Small intestine (tissue), 7 donors: Measurements from ENCODE around the gene SPTLC2. TPM values are rescaled to one million over a fixed set of nuclear protein-coding genes. Genes with fewer than 3 reads are reported as not detected.
A peak's percentile ranks its signal among the peaks of the same experiment; 100 is the strongest.

Experiments used
- DNase-seq, 2 donors: peaks; one replicate each; pipeline versions ENCODE4 v3.0.0 to v3.0.0-alpha.2; 2013
- FAIRE-seq: peaks from 2 replicates; lab custom pipeline; 2012; peaks lifted over from hg19 to GRCh38; lab: Jason Lieb, UNC
- H3K27ac ChIP-seq, 3 donors: one replicate each; pipeline ENCODE4 v1.5.1; 2013; ENCODE audit warnings: low read length in 2 of 3, mild to moderate bottlenecking in 2 of 3, control low read depth in 1 of 3, inconsistent platforms in 1 of 3, low read depth in 1 of 3, moderate library complexity in 1 of 3
- H3K27me3 ChIP-seq, 3 donors: one replicate each; pipeline ENCODE4 v1.6.1; 2013; ENCODE audit warnings: low read length in 3 of 3, inconsistent platforms in 1 of 3; ENCODE audit not compliant: control insufficient read depth in 3 of 3, insufficient read depth in 3 of 3
- H3K36me3 ChIP-seq, 3 donors: one replicate each; pipeline ENCODE4 v1.6.1; 2013; ENCODE audit warnings: low read length in 3 of 3, inconsistent platforms in 1 of 3, low read depth in 1 of 3, mild to moderate bottlenecking in 1 of 3, moderate library complexity in 1 of 3; ENCODE audit not compliant: control insufficient read depth in 3 of 3, insufficient read depth in 2 of 3
- H3K4me1 ChIP-seq, 3 donors: one replicate each; pipeline ENCODE4 v1.6.1; 2013; ENCODE audit warnings: low read length in 2 of 3, inconsistent platforms in 1 of 3, low read depth in 1 of 3, mild to moderate bottlenecking in 1 of 3, moderate library complexity in 1 of 3; ENCODE audit not compliant: control insufficient read depth in 3 of 3, insufficient read depth in 2 of 3
- H3K4me3 ChIP-seq, 3 donors: one replicate each; pipeline ENCODE4 v1.5.1; 2013; ENCODE audit warnings: low read length in 3 of 3, control low read depth in 1 of 3, inconsistent platforms in 1 of 3, low read depth in 1 of 3, mild to moderate bottlenecking in 1 of 3, moderate library complexity in 1 of 3
- H3K9me3 ChIP-seq, 2 donors: one replicate each; pipeline ENCODE4 v1.6.1; 2013; ENCODE audit warnings: low read depth in 1 of 2, low read length in 1 of 2; ENCODE audit not compliant: control insufficient read depth in 2 of 2, insufficient read depth in 1 of 2
- WGBS, 3 donors: extraction: QIAGEN DNeasy Blood & Tissue Kit; methylation state at CpG; one replicate each; pipeline ENCODE4 v1.1.7; 2013; 5-methylcytosine and 5-hydroxymethylcytosine counted together
- polyA plus RNA-seq, 4 donors: library from polyadenylated mRNA; stranded (reverse) in 3 of 4; unstranded in 1 of 4; fragments of 200-250 nt in 3 of 4; fragments of 120-200 nt in 1 of 4; gene quantifications; one replicate each; pipeline versions ENCODE4 v1.2.1 to v1.2.3, GENCODE V29; 2013
- donor health status: healthy with polysubstance abuse.
- donor health status: control.
- donor health status: control.
- donor health status: Bipolar disorder and iron deficiency.
- donor health status: healthy.

SPTLC2 gene
- polyA plus RNA-seq, 4 donors = 5.9 to 27.5 (median 15.2) TPM

- Histone ChIP-seq H3K27me3 (no peaks in the 10 kb centered on the region), H3K36me3 (peaks cover 0 to 3% (median 0%) of the 10 kb centered on the region in 3 donors), H3K4me1 (peaks cover 2 to 17% (median 12%) of the 10 kb centered on the region in 3 donors), H3K27ac (peak overlapping the region in 1 of 3 donors; percentile 32), H3K4me3 (no peak overlapping the region), H3K9me3 (no peaks in the 10 kb centered on the region)
- no peak for FAIRE-seq
- 50 to 61% (median 52%) methylated on average over 9 of the region's 9 CpGs for WGBS, 3 donors
- no peak for DNase-seq
Measured at GRCh38 chr14:77607741-77608302, 8.6 kb downstream of the SPTLC2 start.

DNA sequence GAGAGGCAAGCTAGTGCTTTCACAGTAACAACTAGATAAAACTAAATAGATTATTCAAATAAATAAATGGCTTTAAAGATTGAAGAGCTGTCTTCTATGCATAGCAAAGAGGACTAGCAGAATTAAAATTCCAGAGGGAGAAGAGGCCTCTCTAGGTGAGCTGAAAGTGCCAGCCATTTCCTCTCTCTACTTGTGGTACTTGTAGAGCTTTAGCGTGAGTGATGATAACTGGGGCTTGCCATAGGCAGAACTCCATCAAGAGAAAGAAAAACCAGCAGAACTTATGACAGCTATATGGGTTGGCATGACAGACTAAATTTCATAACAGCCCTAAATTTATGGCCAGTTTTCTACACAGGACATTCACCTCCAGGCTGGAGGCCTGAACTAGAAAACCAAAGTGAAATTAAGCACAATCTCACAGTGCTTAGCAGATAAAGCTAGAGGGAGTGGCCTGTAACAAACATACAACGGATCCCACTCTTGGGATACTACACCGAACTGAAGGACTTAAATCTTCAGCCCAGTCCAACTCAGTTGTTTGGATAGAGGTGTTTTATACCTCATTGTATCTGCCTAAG is 11.0 kb downstream of the SPTLC2 start:
- Histone ChIP-seq H3K27ac (peak overlapping the region; percentile 37 to 68 (median 58)), H3K27me3 (no peaks in the 10 kb centered on the region), H3K36me3 (peaks cover 0 to under 1% (median 0%) of the 10 kb centered on the region in 3 donors), H3K9me3 (peaks cover 0 to 6% of the 10 kb centered on the region in 2 donors), H3K4me3 (no peak overlapping the region), H3K4me1 (peaks cover 2 to 17% (median 10%) of the 10 kb centered on the region in 3 donors)
- 10 to 38% (median 20%) methylated on average over 3 of the region's 3 CpGs for WGBS, 3 donors
- DNase-seq (peak; percentile 39 to 59), FAIRE-seq (no peak)

- H3K4me3 ChIP-seq = no peak overlapping the region
- no peaks in the 10 kb centered on the region for H3K36me3 ChIP-seq
- H3K27ac ChIP-seq = no peak overlapping the region
- DNase-seq (peak in 1 of 2 donors; percentile 38), FAIRE-seq (no peak)
- H3K27me3 ChIP-seq = no peaks in the 10 kb centered on the region
- WGBS, 3 donors = 37 to 47% (median 38%) methylated on average over 8 of the region's 8 CpGs
- H3K4me1 ChIP-seq = peaks cover 6 to 22% (median 18%) of the 10 kb centered on the region in 3 donors
- H3K9me3 ChIP-seq = peaks cover 0 to 6% of the 10 kb centered on the region in 2 donors
Measured at GRCh38 chr14:77603654-77604255, 12.7 kb downstream of the SPTLC2 start.

DNA sequence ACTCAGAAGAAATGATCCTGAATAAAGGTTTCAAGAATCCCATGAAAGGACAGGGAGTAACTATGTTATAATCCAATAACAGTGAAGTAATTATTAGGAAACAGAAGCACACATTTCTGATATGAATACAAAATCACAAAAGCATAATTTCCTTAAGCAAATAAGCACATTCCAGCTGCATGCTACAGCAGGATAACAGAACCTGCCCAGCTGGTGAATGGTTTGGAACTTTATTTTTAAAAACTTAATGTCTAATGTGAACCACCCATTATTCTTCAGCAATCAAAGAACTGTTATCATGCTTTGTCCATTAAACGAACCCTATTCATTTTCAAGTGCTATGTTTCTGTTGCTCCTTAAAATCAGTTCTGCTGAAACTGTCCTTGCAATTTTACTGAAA is 13.4 kb downstream of the SPTLC2 start:
- 46 to 48% (median 48%) methylated on average over 1 of the region's 1 CpG for WGBS, 3 donors
- Histone ChIP-seq H3K36me3 (no peaks in the 10 kb centered on the region), H3K4me3 (no peak overlapping the region), H3K27ac (no peak overlapping the region), H3K27me3 (no peaks in the 10 kb centered on the region), H3K4me1 (peaks cover 8 to 23% (median 22%) of the 10 kb centered on the region in 3 donors), H3K9me3 (peaks cover 0 to 6% of the 10 kb centered on the region in 2 donors)
- FAIRE-seq (no peak), DNase-seq (no peak)

GRCh38 chr14:77601846-77602619 is 14.4 kb downstream of the SPTLC2 start:
- H3K4me1 ChIP-seq = peaks cover 6 to 23% (median 22%) of the 10 kb centered on the region in 3 donors
- 94 to 95% (median 94%) methylated on average over 12 of the region's 12 CpGs for WGBS, 3 donors
- FAIRE-seq = no peak

DNA sequence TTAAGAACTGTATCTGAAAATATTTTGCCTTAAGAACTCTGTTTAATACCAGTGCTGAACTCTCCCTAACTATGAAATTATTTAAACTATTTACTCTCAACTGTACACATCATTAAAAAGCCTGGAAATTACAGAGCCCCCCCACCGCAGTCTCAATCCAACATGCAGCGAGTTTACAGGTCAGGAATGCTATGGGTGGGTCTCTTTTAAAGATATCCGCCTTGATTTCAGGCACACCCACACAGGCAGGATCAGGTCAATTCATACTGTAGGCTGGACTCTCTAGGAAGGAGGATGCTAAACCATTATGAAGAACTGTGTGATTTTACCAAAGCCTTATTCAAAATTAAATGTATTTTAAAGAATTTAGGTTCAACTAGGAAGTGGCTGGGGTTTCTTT is 16.5 kb downstream of the SPTLC2 start:
- peaks cover 0 to 6% of the 10 kb centered on the region in 2 donors for H3K9me3 ChIP-seq
- peak; percentile 38 to 73 for DNase-seq
- H3K36me3 ChIP-seq = peaks cover 0 to 10% (median 2%) of the 10 kb centered on the region in 3 donors
- 17 to 37% (median 34%) methylated on average over 3 of the region's 3 CpGs for WGBS, 3 donors
- no peaks in the 10 kb centered on the region for H3K27me3 ChIP-seq
- no peak overlapping the region for H3K27ac ChIP-seq
- FAIRE-seq = no peak
- H3K4me3 ChIP-seq = no peak overlapping the region
- H3K4me1 ChIP-seq = peaks cover 6 to 19% (median 8%) of the 10 kb centered on the region in 3 donors

More at GRCh38 chr14:77601846-77602619, 14.4 kb downstream of the SPTLC2 start:
- Histone ChIP-seq H3K9me3 (peaks cover 0 to 6% of the 10 kb centered on the region in 2 donors), H3K27ac (no peak overlapping the region), H3K4me3 (no peak overlapping the region), H3K36me3 (no peaks in the 10 kb centered on the region), H3K27me3 (no peaks in the 10 kb centered on the region)
- no peak for DNase-seq

- DNase-seq = peak in 1 of 2 donors; percentile 64
- peak overlapping the region in 2 of 3 donors; percentile 28 to 74 for H3K27ac ChIP-seq
- 18 to 38% (median 27%) methylated on average over 4 of the region's 4 CpGs for WGBS, 3 donors
Measured at GRCh38 chr14:77598366-77599070, 17.9 kb downstream of the SPTLC2 start.

More at GRCh38 chr14:77598366-77599070, 17.9 kb downstream of the SPTLC2 start:
- H3K36me3 ChIP-seq = peaks cover 0 to 12% (median 2%) of the 10 kb centered on the region in 3 donors
- FAIRE-seq = no peak
- peaks cover 5 to 16% (median 6%) of the 10 kb centered on the region in 3 donors for H3K4me1 ChIP-seq
- peaks cover 0 to 6% of the 10 kb centered on the region in 2 donors for H3K9me3 ChIP-seq
- H3K27me3 ChIP-seq = no peaks in the 10 kb centered on the region
- H3K4me3 ChIP-seq = no peak overlapping the region
